Breast epithelium (tissue), 3 donors: ENCODE measurements around the gene VPS35L.

Experiments used
- POLR2A ChIP-seq: fragments of 450-650 bp; IDR thresholded peaks from one replicate; pipeline ENCODE4 v1.6.1; 2016; ENCODE audit warnings: antibody characterized with exemption, mild to moderate bottlenecking, moderate library complexity
- POLR2AphosphoS5 ChIP-seq, 3 donors: sonication (generic); formaldehyde crosslinking; IDR thresholded peaks; one replicate each; pipeline ENCODE4 v1.6.1; 2017; ENCODE audit warnings: antibody characterized with exemption in 3 of 3

DNA sequence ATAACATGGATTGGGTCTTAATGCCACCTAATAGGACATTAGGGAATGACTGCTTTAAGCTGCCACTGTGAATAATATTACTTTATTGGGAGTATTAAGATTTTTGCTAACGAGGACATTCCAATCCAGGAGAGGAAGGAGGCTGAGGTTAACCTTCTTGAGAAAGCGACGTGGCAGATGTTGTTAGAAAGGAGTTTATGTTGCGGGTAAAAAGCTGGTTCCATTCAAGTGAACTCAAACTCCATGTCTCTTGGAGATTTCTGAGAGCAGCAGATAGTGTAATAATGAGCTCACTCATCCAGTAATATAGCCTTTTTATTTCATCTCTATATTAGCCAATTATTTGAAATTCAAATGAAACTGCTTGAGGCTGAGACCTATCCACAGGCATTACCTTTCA is 87.0 kb downstream of the VPS35L start:
- TF ChIP-seq POLR2AphosphoS5 (IDR thresholded peaks at IDR 0.05) (no peak), POLR2A (no peak)
